Fibroblast of skin of right biceps (primary cell): ENCODE data around the gene ALDH18A1.
A peak's percentile ranks its signal among the peaks of the same experiment; 100 is the strongest.
"Not testable (repeated sequence)": the region's sequence is repeated elsewhere in the genome, so short reads cannot be mapped to it uniquely, and the experiment has no call there.

ENCODE experiments used
- DNase-seq: peaks from one replicate; pipeline ENCODE4 v3.0.0-alpha.2; 2013

The ALDH18A1 gene

DNA sequence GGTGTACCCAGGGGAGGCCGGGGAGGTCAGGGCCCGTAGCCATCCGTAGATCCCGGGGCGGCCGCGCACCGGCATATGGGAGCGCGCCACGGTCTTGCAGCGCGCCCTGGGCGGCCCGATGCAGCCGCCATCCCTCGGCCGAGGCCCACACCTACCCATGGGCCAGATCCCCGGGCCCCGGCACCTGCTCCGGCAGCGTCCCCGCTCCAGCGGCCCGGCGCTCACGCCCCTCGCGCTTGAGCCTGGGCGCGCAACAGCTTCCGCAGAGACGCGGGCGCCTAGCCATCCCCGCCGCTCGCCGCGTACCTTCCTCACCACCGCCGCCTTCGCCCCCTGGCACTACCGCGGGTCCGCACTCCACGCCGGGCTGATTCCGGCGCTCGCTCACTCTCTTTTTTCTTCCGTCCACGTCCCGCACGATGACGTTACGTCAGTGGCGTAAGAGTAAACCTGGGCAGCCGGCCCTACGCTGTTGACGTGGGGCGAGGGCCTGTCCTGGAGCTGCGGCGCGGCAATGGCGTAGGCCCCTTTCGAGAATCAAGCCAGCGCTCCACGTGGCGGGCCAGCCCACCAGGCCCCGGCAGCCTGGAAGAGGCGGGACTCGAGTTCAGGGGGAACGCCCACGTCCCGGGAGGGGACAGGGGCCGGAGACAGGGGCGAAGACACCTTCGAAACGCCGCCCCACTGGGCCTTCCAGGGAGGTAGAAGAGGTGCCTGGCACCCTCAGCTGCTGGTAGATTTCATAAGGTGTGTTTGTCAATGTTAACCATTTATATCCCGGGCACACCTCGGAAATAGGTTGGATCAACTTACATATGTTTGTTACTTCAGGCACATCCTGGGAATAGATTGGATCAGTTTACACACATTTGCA, at the start of gene ALDH18A1:
Gene ALDH18A1, minus strand, starts transcription at position 421 of the 874 bp plus-strand sequence. CDS start 3,334 bp downstream, outside the sequence.
- peak; percentile 92 for DNase-seq

DNA sequence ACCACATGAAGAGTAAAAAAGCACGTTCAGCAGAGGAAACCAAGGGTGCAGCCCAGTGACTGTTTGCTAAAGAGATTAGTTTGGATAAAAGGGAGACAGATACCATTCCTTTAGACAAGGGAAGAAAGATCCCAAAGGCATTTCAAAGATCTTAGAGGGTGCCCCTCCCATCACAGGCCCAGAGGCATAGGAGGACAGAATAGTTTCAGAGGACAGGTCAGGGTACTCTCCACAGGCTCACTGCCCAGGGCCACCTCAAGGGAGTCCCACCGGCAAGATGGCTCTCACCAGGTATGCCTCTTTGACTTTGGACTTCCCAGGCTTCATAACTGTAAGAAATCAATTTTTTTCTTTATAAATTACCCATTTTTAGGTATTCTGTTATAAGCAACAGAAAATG, 41.9 kb upstream of the ALDH18A1 start:
- no peak for DNase-seq

DNA sequence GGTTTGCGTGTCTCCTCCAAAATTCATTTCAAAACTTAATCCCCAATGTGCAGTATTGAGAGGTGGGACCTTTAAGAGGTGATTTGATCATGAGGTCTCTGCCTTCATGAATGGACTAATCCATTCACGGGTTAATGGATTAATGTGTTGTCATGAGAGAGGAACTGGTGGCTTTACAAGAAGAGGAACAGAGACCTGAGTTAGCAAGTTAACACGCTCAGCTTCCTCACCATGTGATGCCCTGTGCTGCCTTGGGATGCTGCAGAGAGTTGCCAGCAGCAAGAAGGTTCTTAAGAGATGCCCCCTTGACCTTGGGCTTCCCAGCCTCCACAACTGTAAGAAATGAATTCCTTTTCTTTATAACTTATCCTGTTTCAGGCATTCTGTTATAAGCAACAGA, 40.9 kb upstream of the ALDH18A1 start:
- DNase-seq, result no peak

DNA sequence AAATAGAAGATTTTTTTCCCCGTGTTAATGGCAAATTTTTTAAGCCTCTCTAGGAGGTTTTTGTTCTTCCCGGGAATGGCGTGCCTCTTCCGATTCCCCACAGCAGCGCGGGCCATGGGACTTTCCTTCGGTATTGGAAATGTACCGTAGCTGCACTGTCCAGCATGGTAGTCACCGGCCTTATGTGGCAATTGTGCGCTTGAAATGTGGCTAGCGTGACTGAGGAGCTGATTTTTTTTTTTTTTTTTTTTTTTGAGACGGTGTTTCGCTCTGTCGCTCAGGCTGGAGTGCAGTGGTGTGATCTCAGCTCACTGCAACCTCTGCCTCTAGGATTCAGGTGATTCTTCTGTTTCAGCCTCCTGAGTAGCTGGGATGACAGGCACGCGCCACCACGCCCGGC, 38.2 kb upstream of the ALDH18A1 start:
- DNase-seq, result no peak

DNA sequence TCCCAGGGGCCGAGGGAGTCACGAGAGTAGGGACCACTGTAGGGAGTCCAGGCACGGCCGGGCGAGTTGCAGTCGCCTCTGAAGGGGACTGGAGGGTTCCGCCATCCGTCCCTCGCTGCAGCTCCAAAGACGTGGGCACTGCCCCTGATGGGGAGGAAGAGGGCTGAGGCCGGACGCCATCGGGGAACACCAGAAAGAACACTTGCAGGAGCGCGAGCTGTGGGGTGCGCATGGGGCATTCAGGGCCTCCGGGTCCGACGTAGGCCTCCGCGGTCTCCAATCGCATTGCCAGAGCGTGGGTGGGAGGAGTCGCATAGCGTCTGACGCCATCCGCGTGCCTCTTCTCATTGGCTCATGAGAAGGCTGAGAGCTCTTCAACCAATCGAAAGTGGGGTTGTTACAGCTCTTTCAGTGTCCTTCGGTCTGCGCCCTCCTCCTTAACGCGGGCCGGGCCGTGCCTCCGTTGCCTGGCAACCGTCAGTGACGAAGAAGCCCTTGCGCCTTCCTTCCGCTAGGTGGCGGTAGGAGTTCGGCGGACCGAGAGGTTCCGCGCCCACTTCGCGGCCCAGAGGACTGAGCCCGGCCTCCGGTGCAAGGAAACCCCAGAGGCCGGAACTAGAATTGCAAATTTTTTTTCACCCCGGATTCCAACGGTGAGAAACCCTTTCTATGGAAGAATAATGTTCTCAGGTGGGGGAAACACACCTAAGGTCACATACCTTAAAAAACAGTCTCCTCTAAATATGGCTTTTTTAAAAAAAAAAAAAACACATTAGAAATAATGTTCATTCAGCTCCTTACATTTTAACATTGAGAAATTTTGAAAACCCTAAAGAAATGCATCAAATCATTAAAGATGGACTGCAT, 37.4 kb upstream of the ALDH18A1 start, which contains the start of gene TCTN3:
Gene TCTN3, minus strand, starts transcription at position 260 of the 867 bp plus-strand sequence. Its CDS starts 28 bp downstream, at position 232.
- DNase-seq, result peak; percentile 99

- DNase-seq, result no peak
Observed at GRCh38 chr10:95693071-95693667, 36.7 kb upstream of the ALDH18A1 start.

DNA sequence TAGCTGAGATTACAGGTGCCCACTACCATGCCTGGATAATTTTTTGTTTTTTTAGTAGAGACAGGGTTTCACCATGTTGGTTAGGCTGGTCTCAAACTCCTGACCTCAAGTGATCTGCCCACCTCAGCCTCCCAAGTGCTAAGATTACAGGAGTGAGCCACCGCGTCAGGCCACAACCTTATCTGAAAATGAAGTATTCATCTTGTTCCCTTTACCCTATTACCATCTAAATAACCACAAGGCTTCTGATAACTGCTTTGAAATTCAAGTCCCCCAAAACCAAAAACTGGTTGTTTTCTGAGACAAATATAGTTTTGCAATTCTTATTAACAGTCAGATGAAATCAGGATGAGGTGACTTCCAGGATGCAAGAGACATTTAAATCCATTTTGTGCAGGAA, 34.8 kb upstream of the ALDH18A1 start:
- DNase-seq, result no peak

DNA sequence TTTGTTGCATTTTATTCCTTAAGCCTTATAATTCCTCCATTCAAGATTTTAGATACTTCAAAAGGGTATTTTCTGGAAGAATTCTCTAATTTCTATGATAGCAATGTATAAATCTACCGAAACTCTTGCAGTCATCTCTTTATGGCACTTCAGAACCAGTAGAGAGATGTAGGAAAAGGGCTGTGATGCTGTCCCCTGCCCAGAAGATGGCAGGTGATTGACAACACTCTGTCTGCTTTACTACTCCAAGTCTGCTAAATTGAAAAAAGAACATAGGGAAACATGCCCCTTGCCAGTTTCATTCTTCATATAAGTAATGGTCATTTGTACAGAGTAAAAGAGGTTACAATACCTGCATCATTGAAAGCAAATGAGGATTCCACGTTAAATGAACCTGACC, 32.1 kb upstream of the ALDH18A1 start:
- DNase-seq, result no peak

DNA sequence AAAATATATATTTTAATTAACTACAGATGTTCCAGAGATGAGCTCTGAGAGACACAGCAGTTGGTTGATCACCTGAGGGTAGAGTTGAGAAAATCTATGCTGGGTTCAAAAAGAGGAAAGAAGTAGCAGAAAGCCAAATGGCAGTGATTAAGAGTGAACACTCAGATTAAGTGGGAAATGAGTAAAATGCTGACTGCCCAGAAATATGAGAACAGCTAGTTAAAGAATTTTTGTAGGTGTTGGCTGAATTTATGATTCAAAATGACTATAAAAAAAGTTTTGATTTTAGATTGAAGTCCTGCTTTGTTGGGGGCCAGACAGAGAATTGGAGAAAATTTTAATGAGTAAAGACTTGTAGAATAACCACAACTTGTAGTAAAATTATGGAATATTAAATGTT, 27.5 kb upstream of the ALDH18A1 start:
- no peak for DNase-seq

DNA sequence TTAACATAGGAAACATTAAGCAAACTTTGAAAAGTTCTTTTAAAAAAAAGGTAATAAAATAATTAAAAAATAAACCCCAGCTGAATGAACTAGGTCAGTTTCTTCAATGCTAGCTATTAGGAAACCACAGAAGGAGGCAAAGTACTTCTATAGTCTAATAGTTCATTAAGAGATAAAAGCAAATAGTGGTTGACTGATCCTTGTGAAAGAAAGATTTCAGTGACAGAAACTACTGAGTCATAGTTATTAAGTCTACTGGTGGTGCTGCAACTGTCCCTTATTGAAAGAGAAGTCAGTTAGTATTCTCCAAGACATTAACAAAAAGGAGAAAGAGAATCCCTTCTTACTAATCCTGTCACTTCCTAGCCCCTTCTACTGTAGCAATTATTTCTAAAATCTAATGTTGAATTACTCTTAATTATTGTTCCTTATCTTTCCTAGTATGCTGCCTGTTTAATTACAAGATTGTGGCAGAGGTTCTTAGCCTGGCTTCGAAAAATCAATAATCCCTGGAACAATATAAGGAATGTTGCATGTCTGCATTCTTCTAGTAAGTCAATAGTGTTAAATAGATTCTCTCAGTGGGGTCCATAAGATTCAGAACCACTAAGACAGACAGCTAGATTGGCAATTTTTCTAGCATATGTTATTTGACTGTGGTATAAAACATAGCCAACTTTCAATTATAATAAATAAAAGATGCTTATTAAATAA, 19.0 kb upstream of the ALDH18A1 start:
- DNase-seq, result no peak

DNA sequence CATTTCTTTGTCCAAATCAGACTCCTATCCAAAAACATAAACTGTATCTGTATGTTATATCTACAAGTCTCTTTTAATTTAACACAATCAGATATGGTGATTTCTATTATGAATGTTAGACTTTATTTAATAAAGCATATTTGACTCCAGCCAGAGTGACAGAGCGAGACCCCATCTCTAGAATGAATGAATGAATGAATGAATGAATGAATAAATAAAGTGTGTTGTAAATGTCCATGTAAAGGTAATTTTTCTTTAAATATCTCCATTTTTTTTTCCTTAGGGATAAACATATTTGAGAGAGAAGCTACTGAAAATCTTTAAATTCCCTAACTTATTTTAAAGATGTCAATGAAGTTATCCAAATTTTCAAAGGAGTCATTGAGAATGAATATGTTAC, 18.1 kb upstream of the ALDH18A1 start:
- no peak for DNase-seq

- DNase-seq, result not testable (repeated sequence)
Observed at GRCh38 chr10:95672641-95673040, 16.1 kb upstream of the ALDH18A1 start.

- no peak for DNase-seq
Observed at GRCh38 chr10:95664543-95664942, 8.0 kb upstream of the ALDH18A1 start.

DNA sequence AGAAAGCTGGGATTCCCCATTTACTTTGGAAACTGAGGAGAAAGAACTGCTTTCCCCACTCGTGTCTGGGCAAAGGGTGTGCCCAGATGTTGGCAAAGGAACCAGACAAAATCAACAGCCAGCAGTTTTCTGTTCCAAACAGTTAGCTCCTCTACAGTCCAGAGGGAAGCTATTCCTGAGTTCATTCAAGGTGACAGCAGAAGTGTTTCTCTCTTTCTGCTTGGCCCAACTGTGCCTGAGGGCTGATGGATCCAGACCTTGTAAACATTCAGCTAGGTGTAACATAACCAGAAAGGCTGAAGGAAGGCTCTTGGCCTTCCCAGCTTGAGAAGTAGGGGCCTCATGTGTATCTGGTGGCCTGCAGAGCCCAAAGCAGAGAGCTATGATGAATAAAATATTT, 7.0 kb upstream of the ALDH18A1 start:
- DNase-seq, result no peak

GRCh38 chr10:95661818-95662217, 5.3 kb upstream of the ALDH18A1 start:
- no peak for DNase-seq

- peak; percentile 49 for DNase-seq
Observed at GRCh38 chr10:95660283-95660682, 3.8 kb upstream of the ALDH18A1 start.

- DNase-seq, result no peak
Observed at GRCh38 chr10:95657250-95657649, 739 bp upstream of the ALDH18A1 start.

DNA sequence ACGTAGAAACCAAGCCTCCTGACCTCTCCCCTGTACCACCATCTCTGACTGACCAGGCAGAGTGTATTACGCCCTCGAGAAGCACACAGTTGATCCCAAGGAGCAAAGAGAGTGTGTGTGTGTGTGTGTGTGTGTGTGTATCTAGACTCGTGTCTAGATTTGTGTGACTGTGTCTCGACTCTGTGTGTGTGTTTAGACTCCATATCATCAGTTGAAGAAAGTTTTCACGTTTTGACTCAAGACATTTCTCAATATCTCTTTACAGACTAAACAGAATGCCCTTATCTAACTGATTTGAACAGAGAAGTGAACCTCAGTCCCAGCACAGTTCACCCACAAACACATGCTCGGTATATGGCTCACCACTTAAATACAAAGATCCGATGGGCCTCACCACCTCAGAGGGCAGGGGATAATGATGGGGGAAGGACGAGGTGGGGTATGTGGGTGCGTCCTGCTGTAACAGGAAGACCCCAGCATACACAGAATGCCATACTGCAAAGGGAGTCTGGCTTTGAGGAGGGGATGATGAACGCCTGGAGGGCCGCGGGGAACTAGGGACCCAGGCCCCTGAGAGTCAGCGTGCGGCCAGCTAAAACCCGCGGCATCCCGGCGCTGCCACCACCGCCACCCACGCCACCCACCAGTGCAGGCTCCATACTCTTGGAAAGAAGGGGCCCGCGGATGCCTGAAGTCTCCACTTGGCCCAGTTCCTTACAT, 780 bp downstream of the ALDH18A1 start:
- peak; percentile 8 for DNase-seq

- no peak for DNase-seq
Observed at GRCh38 chr10:95653895-95654294, 2.6 kb downstream of the ALDH18A1 start.

DNA sequence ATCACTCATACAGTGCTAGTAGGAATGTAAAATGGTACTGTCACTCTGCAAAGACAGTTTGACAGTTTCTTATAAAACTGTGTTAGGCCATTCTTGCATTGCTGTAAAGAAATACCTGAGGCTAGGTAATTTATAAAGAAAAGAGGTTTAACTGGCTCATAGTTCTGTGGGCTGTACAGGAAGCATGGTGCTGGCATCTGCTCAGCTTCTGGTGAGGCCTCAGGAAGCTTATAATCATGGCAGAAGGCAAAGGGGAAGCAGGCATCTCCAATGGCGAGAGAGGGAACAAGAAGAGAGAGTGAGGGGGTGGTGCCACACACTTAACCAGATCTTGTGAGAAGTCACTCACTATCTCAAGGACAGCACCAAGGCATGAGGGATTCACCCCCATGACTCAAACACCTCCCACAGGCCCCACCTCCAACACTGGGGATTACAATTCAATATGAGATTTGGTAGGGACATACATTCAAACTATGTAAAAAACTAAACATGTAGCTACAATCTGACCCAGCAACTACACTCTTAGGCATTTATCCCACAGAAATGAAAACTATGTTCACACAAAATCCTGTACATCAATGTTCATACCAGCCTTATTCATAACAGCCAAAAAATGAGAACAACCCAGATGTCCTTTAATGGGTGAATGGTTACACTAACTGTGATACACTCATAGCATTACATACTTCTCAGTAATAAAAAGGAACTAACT, 5.0 kb downstream of the ALDH18A1 start:
- peak; percentile 47 for DNase-seq

DNA sequence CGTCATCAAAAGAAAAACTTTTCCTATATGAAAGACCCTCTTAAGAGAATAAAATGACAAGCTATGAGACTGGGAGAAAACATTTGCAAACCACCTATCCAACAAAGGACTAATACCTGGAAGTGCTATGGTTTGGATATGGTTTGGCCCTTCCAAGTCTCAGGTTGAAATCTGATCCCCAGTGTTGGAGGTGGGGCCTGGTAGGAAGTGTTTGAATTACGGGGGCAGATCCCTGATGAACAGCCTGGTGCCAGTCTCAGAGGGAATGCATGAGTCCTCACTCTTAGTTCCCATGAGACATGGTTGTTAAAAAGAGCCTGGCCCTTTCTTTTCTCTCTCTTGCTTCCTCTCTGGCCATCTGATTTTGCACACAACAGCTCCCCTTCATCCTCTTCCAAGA, 6.3 kb downstream of the ALDH18A1 start:
- DNase-seq, result no peak
